ENCODE results near the gene PTPRN2. TPM values are rescaled to one million over a fixed set of nuclear protein-coding genes. Genes with fewer than 3 reads are reported as not detected.

PTPRN2 gene
- total RNA-seq, 1 experiment from 2014 or later, result not detected

GRCh38 chr7:157951300-157952049 lies 636.1 kb downstream of the PTPRN2 start:
- TF ChIP-seq CTCF (conservative IDR thresholded peaks at IDR 0.05) (no peak), EZH2 (IDR thresholded peaks at IDR 0.05; ENCODE audit: low read depth) (no peak)

DNA sequence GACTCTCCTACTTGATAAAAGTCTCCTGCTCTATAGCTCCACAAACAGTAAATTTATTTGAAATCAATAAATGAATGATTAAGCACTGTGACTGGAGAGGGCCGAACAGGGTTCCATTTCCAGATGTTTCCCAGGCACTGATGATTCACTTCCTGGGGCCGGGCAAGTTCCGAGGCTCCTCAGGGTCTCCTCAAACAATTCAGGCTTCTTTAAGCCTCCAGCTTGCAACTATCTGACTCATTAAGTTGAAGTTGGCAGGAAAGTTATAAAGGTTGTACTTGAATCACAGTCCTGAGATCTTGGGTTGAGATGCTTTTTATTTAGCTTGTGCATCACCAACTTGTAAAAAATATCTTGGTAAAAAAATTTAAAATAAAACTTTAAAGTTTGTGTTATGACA lies 637.9 kb downstream of the PTPRN2 start:
- Histone ChIP-seq H2AFZ (no peak overlapping the region), H3K79me2 (ENCODE audit: low read depth) (no peaks in the 10 kb centered on the region), H3K9me3 (ENCODE audit: insufficient read depth, low read depth) (0 out of 2 replicates have a peak, but pooled peaks cover 8% of the 10 kb centered on the region), H3K4me2 (no peak overlapping the region), H3K27ac (no peak overlapping the region), H3K36me3 (ENCODE audit: low read depth) (no peaks in the 10 kb centered on the region), H3K4me1 (replicated peaks; ENCODE audit: insufficient read depth) (no peaks in the 10 kb centered on the region), H3K27me3 (ENCODE audit: insufficient read depth, low read depth) (peaks cover 97% of the 10 kb centered on the region), H4K20me1 (ENCODE audit: insufficient read depth) (no peaks in the 10 kb centered on the region), H3K9me2 (ENCODE audit: insufficient read depth) (no peaks in the 10 kb centered on the region), H3F3A (ENCODE audit: insufficient read depth, low read depth) (no peaks in the 10 kb centered on the region), H3K4me3 (no peak overlapping the region)
- CTCF ChIA-PET, result no interaction called here
- intact Hi-C loops (cut with micrococcal nuclease; ENCODE audit: unreplicated experiment), result no loop called here
- BruUV-seq (replicated peaks), result no TSS peak
- TF ChIP-seq CTCF (conservative IDR thresholded peaks at IDR 0.05), result no peak
- TF ChIP-seq EZH2 (IDR thresholded peaks at IDR 0.05; ENCODE audit: low read depth), result no peak
- POLR2A ChIA-PET (ENCODE audit: unreplicated experiment), result no interaction called here
- no peak for DNase-seq

More at GRCh38 chr7:157951300-157952049, 636.1 kb downstream of the PTPRN2 start:
- H3K4me3 ChIP-seq, result no peak overlapping the region
- CTCF ChIA-PET, result no interaction called here
- no peak overlapping the region for H2AFZ ChIP-seq
- H3K9me2 ChIP-seq (ENCODE audit: insufficient read depth), result no peaks in the 10 kb centered on the region
- H4K20me1 ChIP-seq (ENCODE audit: insufficient read depth), result no peaks in the 10 kb centered on the region; the same call in 1 of the 2 replicates
- H3K36me3 ChIP-seq (ENCODE audit: low read depth), result no peaks in the 10 kb centered on the region
- POLR2A ChIA-PET (ENCODE audit: unreplicated experiment), result no interaction called here
- H3K9me3 ChIP-seq (ENCODE audit: insufficient read depth, low read depth), result 0 out of 2 replicates have a peak, but pooled peaks cover 8% of the 10 kb centered on the region
- intact Hi-C loops (cut with micrococcal nuclease; ENCODE audit: unreplicated experiment), result no loop called here
- peaks cover 97% of the 10 kb centered on the region for H3K27me3 ChIP-seq (ENCODE audit: insufficient read depth, low read depth)
- H3F3A ChIP-seq (ENCODE audit: insufficient read depth, low read depth), result no peaks in the 10 kb centered on the region
- no TSS peak for BruUV-seq (replicated peaks)
- H3K4me1 ChIP-seq (replicated peaks; ENCODE audit: insufficient read depth), result no peaks in the 10 kb centered on the region
- H3K27ac ChIP-seq, result no peak overlapping the region
- DNase-seq, result no peak
- H3K79me2 ChIP-seq (ENCODE audit: low read depth), result no peaks in the 10 kb centered on the region
- H3K4me2 ChIP-seq, result no peak overlapping the region

DNA sequence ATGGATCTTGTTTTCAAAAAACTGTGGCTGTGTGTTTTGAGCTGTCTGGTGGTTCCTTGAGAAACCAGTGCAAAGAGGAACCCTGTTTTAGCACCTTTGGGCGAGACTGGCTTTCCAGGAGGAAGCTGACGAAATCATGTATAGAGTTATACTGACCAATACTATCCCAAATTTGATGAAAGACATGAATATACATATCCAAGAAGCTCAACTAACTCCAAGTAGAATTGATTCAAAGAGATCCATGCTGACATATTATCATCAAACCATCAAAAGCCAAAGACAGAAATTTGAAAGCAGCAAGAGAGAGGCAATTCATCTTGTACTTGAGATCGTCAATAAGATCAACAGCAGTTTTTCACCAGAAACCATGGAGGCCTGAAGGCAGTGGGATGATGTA lies 640.1 kb downstream of the PTPRN2 start:
- Histone ChIP-seq H3K9me2 (ENCODE audit: insufficient read depth) (no peaks in the 10 kb centered on the region), H3K27me3 (ENCODE audit: insufficient read depth, low read depth) (peaks cover 97% of the 10 kb centered on the region), H3K9me3 (ENCODE audit: insufficient read depth, low read depth) (0 out of 2 replicates have a peak, but pooled peaks cover 8% of the 10 kb centered on the region), H3K27ac (no peak overlapping the region), H3K4me3 (no peak overlapping the region), H3K36me3 (ENCODE audit: low read depth) (no peaks in the 10 kb centered on the region), H3K4me2 (no peak overlapping the region), H3K79me2 (ENCODE audit: low read depth) (no peaks in the 10 kb centered on the region), H2AFZ (no peak overlapping the region), H3K4me1 (replicated peaks; ENCODE audit: insufficient read depth) (no peaks in the 10 kb centered on the region), H4K20me1 (ENCODE audit: insufficient read depth) (no peaks in the 10 kb centered on the region), H3F3A (ENCODE audit: insufficient read depth, low read depth) (no peaks in the 10 kb centered on the region)
- POLR2A ChIA-PET (ENCODE audit: unreplicated experiment), result no interaction called here
- DNase-seq, result no peak
- CTCF ChIA-PET, result no interaction called here
- no peak for TF ChIP-seq CTCF (conservative IDR thresholded peaks at IDR 0.05)
- TF ChIP-seq EZH2 (IDR thresholded peaks at IDR 0.05; ENCODE audit: low read depth), result no peak
- BruUV-seq (replicated peaks), result no TSS peak
- intact Hi-C loops (cut with micrococcal nuclease; ENCODE audit: unreplicated experiment), result no loop called here

Data from PC-9 (cell line).